Pons (tissue), 1 donor: ENCODE measurements around the gene CADM2.
"Not testable (repeated sequence)": the region's sequence is repeated elsewhere in the genome, so short reads cannot be mapped to it uniquely, and the experiment has no call there.

Experiments used
- DNase-seq: peaks from one replicate; pipeline ENCODE4 v3.0.0-alpha.2; 2016; ENCODE audit warnings: low spot score

Gene CADM2

DNA sequence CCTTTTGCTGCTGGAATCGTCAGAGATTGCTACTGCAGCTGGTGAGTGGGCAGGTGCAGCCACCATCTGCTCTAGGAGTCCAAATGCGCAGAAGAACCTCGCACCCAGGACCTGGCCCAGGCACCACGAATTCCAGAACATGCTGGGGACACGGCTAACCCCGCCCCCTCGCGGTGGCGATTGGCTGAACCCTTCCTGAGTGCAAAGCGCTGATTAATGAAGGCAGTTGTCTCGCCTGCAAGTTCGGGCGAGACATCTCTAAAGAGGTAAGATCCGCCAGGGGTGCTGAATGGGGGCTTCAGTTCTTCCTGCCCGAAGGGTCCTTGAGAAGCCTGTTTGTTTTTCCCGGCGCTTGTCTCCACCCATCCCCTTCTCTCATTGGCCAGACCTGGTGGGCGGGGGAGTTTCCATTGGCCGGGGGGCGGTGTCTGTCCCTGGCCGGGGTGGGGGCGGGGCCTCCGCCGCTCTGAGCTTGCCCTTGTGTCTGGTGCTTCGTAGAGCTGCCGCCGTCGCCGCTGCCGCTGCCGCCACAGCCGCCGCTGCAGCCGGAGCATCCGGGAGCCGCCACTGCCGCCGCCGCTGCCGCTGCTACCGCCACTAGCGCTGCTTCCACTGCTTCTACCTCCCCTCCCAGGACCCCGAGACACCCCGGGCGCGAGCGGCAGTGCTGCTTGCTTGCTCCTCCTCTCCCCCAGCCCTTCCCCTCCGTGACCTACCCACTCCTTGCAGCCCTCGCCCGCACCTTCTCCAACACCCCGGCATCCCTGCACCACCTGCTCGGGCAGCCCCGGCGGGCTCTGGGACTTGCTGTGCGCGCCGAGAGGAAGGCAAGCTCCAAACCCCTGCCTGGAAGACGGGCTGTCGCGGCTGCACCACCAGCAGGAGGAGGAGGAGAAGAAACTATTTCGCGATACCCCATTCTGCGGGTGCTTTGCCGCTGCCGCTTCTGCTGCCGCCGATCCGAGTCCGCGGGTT is at the start of gene CADM2:
CADM2 (plus strand) TSS at position 495 of the 975 bp plus-strand sequence.
- DNase-seq, result peak; percentile 95

DNA sequence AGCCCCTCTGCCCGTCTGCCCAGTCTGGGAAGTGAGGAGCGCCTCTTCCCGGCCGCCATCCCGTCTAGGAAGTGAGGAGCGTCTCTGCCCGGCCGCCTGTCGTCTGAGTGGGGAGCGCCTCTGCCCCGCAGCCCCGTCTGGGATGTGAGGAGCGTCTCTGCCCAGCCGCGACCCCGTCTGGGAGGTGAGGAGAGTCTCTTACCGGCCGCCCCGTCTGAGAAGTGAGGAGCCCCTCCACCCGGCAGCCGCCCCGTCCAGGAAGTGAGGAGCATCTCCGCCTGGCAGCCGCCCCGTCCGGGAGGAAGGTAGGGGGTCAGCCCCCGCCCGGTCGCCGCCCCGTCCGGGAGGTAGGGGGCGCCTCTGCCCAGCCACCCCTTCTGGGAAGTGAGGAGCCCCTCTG is 40.2 kb upstream of the CADM2 start:
- not testable (repeated sequence) for DNase-seq

DNA sequence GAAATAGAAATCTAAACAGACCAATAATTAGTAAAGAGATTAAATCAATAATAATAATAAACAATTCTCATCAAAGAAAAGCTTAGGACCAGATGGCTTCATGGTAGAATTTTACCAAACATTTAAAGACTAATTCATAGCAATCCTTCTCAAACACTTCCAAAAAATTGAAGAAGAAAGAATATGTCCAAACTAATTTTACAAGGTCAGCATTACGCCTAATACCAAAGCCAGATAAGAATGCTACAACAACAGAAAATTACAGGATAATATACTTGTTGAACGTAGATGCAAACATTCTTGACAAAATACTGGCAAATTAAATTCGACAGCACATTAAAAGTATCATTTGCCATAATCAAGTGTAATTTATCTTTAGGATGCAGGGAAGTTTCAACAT is 36.1 kb upstream of the CADM2 start:
- DNase-seq, result no peak

DNA sequence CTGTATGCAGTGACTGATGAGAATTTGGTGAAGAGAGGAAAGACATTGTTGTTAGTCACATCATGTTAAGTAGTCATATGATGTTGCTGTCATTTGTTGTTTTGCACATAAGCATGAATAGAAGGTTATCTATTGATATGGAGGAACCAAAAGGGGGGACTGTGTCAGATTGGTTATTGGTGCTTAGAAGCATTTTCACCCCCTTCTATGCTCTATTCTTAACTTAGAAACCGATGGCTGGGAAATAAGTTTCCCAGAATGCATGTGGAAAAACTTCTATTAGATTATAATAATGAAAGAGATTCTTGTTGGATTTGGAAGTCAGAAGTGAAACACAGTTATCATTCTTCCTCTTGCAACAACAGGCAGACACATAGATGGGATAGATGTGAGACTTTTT is 33.2 kb upstream of the CADM2 start:
- DNase-seq, result peak; percentile 84

DNA sequence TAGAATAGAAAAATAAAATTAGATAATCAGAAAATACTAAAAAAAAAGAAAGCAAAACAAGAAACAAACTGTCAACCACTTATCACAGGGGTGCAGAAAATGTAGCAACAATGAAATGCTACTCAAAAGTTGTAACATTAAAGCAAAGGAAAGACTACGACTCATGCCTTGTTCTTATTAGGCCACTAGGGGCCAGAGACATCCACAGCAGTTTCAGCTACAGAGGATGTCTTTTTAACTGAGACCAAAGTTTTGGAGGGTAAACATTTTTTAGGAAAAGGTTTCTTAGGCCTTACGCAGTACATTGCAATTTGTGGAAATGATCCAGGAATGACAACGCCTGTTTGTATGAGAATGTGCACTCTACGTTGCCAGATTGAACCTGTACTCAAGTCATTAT is 15.4 kb upstream of the CADM2 start:
- DNase-seq, result peak; percentile 32

DNA sequence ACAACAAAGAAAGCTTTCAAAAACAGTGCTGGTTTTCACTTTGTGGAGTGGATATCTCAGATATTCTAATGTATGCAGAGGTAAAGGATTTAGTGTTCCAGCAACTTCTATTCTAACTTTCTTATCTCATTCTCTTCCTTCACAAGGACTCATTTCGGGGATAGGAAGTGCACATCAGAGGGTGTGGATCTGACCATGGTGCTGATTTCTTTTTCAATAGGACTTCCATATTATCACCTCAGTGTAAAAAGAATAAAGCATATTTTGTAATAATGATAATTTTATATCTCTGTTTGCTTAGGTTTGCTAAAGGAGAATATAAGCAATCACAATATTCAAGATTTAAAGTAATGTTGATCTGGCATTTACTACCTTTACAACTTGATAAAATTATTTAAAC is 12.5 kb upstream of the CADM2 start:
- no peak for DNase-seq

DNA sequence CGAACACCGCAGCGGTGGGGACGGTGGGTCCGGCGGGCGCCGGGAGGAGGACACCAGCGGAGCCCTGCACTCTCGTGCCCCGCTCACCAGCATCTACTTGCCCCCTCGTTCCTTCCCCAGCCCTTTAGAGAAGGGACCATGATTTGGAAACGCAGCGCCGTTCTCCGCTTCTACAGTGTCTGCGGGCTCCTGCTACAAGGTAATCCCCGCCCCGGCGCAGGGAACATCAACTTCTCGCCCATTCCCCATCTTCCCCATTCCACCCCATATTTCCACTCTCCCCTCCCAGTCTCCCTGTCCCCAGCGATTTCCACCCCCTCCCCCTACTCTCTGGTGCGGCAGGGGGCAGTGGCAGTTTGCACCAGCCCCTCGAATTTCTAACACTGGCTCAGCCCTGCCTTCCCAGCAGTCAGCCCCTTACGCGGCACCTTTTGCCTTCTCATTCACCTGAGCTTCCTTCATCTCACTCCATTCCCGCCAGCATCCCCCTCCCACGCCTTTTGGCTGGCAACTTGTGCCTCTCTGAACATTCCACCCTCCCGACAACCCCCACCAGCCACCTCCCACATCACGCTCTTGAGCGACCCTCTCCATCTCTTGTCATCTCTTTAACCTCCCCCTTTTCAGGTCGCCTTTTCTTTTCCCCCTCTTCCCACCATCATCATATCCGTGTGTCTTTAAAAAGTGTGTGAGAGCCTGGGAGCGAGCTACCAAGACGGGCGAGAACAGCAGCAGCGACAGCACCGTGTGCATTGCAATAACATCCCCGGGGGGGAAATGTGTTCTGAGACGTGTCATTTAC is 882 bp downstream of the CADM2 start:
- DNase-seq, result peak; percentile 46

DNA sequence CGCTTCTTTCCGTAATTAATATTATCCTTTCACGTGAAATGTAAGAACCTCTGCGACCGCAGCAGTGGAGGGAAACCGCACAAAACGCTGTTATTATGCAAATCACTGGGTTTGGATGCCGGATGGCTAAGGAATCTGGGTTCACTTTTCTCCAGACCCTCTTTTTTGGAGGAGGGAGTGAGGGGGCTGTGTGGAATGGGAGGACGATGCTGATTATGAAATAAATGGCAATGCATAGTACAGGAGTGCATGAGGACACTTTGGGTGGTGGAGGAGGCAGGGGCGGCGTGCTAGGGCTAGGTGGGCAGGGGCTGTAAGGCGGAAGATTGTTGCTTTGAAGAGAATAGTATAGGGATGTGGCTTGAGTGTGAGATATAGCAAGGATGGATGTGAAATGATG is 1.8 kb downstream of the CADM2 start:
- peak; percentile 27 for DNase-seq

DNA sequence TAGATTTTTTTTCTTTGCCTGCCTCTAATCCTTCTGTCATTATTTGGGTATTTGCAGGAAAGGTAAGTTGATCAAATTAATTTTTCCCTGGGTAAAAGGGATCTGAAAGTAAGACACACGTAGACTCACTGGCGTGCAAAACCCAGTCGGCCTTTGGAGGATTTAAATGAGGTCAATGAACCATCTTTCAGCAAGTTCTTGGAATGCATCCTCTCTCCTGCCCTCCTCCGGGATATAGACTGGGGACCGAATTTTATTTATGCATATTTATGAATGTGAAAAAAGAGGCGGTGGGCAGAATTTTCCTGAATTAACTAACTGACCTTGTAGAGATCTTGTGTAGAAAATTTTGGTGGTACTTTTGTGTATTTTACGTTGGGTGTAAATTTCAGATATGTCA is 2.2 kb downstream of the CADM2 start:
- no peak for DNase-seq

DNA sequence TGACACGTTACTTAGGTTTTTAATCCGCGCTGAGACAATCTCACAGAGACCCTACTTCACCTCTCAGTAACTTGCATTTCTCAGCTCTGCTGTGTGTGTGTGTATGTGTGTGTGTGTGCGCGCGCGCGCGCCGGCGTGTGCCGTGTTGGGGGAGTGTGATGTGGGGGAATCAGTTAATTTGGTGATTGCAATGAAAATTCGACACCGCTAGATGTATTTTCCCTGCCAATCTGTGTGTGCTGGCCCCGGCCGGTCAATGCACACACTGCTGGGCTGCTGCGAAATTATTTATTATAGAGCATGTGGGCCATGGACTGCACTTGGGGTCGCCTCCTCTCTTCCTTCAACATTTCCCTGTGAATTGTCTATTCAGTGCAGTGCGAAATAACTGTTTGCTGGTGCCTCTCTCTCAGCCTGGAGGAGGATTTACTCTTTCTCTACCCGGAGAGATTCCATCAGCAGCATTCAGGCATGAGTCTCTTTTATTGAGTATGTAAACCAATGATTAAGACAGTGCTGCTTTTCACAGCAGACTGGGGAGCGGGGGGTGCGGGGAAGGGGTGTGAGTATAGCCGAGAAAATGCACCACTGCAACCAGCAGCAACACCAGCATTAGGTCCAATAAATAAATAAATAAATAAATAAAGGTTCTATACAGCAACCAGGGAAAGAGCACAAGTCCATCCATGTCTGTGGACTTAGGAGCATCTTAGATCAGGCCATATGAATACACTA is 2.9 kb downstream of the CADM2 start:
- peak; percentile 55 for DNase-seq

DNA sequence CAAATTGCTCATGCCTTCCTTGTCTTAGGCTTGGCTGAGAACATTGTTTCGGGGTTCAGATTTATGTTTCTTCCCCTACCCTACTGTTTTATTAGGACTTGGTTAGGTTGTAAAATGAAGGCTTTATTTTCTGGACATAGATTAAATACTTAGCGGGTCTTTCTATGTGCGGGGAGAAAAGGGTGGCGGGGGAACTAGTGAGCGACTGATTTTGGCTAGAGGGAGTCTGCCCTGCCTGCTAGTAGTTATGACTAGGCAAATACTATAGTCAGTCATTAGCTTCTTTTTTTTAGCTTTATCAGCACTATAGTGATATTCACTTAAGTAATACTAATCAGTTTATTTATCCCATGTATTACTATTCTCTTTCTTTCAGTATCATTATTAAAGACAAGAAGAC is 3.6 kb downstream of the CADM2 start:
- DNase-seq, result no peak

DNA sequence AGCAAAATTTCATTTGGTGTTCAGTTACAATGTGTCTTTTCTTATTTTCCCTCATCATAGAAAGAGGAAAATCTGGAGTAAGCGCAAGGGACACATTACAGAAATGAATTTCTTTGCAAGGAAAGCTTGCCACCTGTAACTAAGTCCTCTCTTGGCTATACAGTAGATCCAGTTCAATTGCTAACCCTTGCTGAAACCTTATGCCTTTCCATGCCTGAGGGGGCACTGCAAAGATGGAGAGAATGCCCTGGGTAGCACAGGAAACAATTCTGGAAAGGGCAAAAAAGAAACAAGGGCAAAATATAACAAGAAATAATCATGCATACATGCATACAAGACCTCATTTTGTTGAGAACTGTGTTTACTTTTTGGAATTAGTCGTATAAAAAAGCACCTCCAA is 4.3 kb downstream of the CADM2 start:
- DNase-seq, result peak; percentile 48

DNA sequence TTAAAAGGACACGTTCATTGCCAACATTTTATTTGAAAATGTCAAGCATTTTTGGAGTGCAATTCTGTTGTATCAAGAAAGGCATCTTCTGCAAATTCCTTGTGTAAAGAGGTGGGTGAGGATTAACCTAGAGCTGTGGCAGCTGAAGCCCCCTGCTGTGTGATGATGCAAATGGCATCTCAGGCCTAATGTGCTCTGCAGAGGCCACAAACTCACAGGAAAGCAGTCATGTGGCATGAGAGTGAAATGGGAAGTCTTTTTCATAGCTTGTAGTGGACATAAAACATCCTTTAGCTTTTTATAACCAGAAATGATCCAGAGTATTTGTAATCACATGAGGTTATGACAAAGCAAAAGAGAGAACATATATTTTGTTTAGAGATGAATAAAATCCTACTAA is 6.4 kb downstream of the CADM2 start:
- peak; percentile 85 for DNase-seq

DNA sequence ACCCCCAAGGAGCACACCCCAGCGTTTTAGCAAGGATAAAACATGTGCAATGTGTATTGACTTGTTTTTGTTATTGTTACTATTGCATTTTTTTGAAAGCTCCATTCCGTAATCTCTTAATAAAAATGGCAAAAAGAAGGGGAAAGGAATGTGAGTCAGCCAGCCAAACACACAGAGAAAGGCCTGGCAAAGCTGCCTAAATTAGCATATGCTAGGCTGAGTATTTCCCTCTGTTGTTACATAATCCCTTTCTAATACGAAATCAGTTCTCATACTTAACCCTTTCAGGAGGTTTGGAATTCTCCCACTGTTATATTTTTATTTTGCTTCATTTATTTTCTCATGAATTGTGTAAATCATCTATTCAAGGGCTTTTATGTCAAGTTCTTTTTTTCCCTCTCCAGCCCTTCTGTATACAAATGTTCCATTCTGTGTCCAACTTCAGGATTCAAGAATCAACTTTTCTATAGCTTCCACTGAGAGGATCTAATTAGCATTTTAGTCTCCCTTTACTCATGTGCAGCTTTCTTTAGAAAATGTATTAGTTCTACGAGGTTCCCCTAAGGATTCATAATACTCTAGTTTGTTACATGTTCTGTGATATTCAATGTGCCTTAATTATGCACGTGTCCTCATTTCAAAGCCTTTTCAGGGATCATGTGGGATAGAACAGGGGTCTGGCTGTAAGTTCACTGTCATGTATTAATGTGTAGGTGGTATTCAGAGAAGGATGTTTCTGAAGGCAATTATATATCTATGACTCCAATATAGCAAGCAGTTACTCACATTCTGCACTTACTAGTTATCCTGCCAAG is 9.2 kb downstream of the CADM2 start:
- peak; percentile 83 for DNase-seq

DNA sequence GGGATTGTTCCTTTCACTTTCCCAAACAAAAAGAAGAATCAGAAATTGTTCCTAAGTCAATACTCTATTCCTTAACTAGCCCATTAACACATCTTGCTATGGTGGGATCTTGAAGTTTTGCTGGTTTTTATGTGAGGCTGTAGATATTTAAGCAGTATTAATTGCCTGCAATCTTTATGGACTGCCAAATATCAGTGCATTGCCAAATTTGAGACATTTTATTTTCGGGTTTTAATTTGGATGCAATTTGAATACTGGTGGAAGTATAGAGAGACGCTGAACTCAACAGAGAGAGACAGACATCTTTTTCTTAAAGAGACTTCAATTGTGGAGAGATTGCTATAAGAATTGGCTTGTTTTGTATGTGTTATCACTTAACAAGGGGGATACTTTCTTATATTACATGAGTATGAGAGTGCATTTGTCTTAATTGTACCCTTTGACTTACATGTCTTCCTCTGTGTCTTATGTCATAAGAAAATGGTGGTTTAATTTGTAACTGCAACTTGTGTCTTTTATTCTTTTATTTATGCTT is 10.0 kb downstream of the CADM2 start:
- peak; percentile 69 for DNase-seq

DNA sequence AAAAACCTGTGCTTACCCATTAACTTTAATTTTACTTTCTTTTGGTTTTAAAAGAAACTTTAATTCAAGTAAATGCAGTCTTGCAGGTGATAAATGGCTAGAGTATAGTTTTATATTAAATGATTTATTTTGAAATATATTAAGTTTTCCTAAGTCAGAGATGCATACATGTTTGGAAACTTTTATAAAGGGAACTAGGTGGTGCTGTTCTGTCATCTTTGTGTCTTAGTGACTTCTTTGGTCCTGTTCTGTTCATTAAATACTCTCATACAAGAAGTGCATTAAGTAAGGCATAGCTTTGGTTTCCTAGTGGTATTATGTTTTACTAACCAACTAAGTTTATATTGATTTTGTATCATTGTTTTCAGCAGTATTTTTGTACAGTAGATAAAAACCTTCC is 15.6 kb downstream of the CADM2 start:
- peak; percentile 78 for DNase-seq

DNA sequence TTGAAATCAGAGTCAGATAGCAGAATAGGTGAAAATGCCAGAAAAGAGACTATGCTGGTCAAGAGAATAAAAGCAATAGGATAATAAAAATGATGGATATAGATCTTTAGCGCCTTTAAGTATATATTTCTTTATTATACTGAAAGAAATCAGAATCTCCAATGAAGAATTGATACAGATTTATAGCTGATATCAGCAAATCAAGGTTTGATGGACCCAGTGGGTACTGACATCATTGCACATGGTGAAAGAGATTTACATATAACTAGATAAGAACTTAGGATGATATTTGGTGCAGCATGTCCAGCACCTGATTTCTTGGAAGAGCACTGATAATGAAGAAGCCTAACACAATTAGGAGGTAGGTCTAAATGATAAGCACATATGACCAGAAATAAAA is 18.2 kb downstream of the CADM2 start:
- DNase-seq, result no peak

DNA sequence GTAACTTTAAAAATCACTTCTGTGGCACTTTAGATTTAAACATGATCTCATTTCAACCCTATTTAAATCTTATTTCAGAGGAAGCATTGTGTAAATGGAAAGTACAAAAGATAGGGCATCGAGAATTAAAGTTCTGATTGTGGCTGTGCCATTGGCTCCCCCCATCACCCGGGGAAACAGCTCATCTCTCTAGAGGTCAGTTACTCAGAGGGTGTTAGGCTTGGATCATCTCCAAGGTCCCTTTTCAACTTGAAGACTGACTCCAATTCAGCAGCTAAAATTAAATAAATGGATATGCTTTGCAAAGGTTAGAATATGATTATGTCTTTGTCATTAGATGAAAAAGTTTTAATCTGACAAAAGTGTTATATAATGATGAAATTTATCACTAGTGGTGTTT is 20.1 kb downstream of the CADM2 start:
- DNase-seq, result no peak

DNA sequence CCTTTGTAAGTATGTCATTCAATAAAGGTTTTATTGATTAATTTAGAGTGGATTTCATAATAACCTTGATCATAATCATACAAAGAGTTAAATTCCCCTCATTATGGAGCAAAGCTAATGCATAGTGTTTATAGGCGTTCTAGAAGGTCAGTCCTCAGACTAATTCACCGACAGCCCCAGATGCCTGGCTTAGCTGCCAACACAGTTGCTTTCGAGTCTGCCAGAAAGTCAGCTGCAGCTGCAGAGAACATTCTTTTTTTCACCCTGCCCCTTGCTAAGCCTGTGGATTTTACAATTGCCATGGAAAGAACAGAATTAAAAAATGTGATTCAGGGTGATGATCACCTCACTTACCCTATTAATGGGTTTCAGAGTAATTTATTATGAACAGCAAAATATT is 21.2 kb downstream of the CADM2 start:
- peak; percentile 93 for DNase-seq

DNA sequence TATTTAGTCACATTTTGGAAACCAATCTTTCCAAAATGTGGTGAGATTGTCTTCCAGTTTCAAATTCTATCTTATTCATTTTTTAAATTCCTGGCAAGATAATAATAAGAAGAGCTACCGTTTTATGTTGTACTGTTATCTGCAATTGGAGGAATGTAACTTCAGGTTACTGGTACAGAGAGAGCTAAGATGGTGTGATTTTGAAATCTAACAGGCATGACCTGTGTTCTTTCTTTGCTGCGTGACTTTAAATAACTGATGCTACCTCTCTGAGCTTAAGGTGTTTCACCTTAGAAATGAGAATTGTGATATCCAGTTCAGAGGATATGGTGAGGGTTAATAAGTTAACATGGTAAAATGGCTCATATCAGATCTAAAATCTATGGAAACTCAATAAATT is 21.7 kb downstream of the CADM2 start:
- DNase-seq, result no peak

DNA sequence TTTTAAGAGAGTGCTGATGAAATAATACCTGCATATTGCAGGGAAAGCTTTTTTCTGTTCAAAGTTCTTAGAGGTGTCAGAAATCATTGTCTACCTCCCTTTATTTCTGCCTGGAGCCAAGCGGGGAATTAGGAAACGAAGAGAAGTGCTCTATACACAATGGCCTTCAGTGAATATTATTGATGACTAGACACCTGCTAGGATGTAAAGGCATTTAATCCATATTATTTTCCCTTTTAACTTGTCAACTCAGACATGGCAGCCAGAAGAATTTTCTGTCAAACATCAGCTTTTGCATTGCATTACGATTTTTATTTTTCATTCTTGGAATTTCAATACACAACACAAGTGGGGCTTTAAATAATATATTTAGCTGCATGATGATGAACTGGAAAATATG is 24.7 kb downstream of the CADM2 start:
- no peak for DNase-seq
